K562 (cell line): ENCODE results near the gene LASP1NB.
A peak's percentile ranks its signal among the peaks of the same experiment; 100 is the strongest.

Experiments
- ATF3 ChIP-seq, 2 experiments: fragments of 450-650 bp in 1 of 2; sonication (generic) in 1 of 2; formaldehyde crosslinking in 1 of 2; IDR thresholded peaks in 1 of 2; conservative IDR thresholded peaks in 1 of 2; 2 replicates each; pipeline versions ENCODE4 v1.6.1 to v1.8.1; 2016 to 2023; ENCODE audit warnings: mild to moderate bottlenecking in 2 of 2, moderate library complexity in 2 of 2, inconsistent platforms in 1 of 2, missing genetic modification reagents in 1 of 2
- CBX8 ChIP-seq: fragments of 200-600 bp; sonication (generic); IDR thresholded peaks from 2 replicates; pipeline ENCODE4 v1.6.1; 2012; ENCODE audit warnings: borderline replicate concordance, mixed run types, low read depth, mild to moderate bottlenecking, moderate library complexity, mixed read lengths, low read length, control low read depth, inconsistent platforms; ENCODE audit not compliant: poor library complexity, severe bottlenecking; ENCODE audit errors: extremely low read depth
- CREB3 ChIP-seq: fragments of 450-650 bp; conservative IDR thresholded peaks from 2 replicates; pipeline ENCODE4 v1.6.1; 2016; ENCODE audit warnings: missing genetic modification characterization, low read depth, mild to moderate bottlenecking, missing compliant biosample characterization, moderate library complexity
- FOXP1 ChIP-seq: sonication (generic); formaldehyde crosslinking; IDR thresholded peaks from 2 replicates; pipeline ENCODE4 v1.8.0; 2022; ENCODE audit warnings: mild to moderate bottlenecking, missing genetic modification reagents
- HDAC6 ChIP-seq: IDR thresholded peaks from 2 replicates; pipeline ENCODE4 v1.6.1; 2012; ENCODE audit warnings: low read depth, mild to moderate bottlenecking, control low read depth, inconsistent platforms, low read length, moderate library complexity
- HOXB6 ChIP-seq: fragments of 250-450 bp; sonication (Bioruptor Pico); IDR thresholded peaks from 2 replicates; pipeline ENCODE4 v1.5.1; 2022; ENCODE audit warnings: mild to moderate bottlenecking, borderline replicate concordance
- MECOM ChIP-seq: fragments of 250-450 bp; sonication (Bioruptor Pico); IDR thresholded peaks from 2 replicates; pipeline ENCODE4 v1.8.0; 2022; ENCODE audit warnings: inconsistent platforms
- NFE2 ChIP-seq: IDR thresholded peaks from 2 replicates; pipeline ENCODE4 v1.6.1; 2014; ENCODE audit warnings: antibody characterized with exemption, low read depth
- NUFIP1 ChIP-seq: fragments of 450-650 bp; IDR thresholded peaks from 2 replicates; pipeline ENCODE4 v1.6.1; 2018; ENCODE audit not compliant: partially characterized antibody
- SRSF1 ChIP-seq: fragments of 200-400 bp; formaldehyde crosslinking; IDR thresholded peaks from 2 replicates; pipeline ENCODE4 v1.6.1; 2017; ENCODE audit warnings: mild to moderate bottlenecking, low read depth, low read length, moderate library complexity
- STAT6 ChIP-seq: sonication (generic); formaldehyde crosslinking; IDR thresholded peaks from 2 replicates; pipeline ENCODE4 v1.8.1; 2023; ENCODE audit warnings: mild to moderate bottlenecking, missing genetic modification reagents
- XRCC3 ChIP-seq: fragments of 450-650 bp; IDR thresholded peaks from 2 replicates; pipeline ENCODE4 v1.6.1; 2017; ENCODE audit warnings: mild to moderate bottlenecking, moderate library complexity
- ZBTB11 ChIP-seq, 3 experiments: fragments of 200-800 bp in 1 of 3; fragments of 250-450 bp in 1 of 3; fragments of 450-650 bp in 1 of 3; sonication (Bioruptor Pico) in 1 of 3; sonication (Bioruptor generic) in 1 of 3; formaldehyde crosslinking in 1 of 3; IDR thresholded peaks; 2 replicates each; pipeline versions ENCODE4 v1.6.1 to v1.8.0; 2016 to 2022; ENCODE audit warnings: mild to moderate bottlenecking in 2 of 3, missing genetic modification characterization in 2 of 3, missing compliant biosample characterization in 1 of 3, moderate library complexity in 1 of 3
- ZFP91 ChIP-seq: sonication (generic); formaldehyde crosslinking; IDR thresholded peaks from 2 replicates; pipeline ENCODE4 v1.8.0; 2022; ENCODE audit warnings: mild to moderate bottlenecking, missing genetic modification reagents
- ZNF212 ChIP-seq: fragments of 450-650 bp; formaldehyde crosslinking; IDR thresholded peaks from 2 replicates; pipeline ENCODE4 v1.4.0; 2020; ENCODE audit warnings: mild to moderate bottlenecking
- ZNF717 ChIP-seq: fragments of 250-450 bp; sonication (Bioruptor Pico); IDR thresholded peaks from 2 replicates; pipeline ENCODE4 v1.5.0; 2021
- ZNF778 ChIP-seq: fragments of 450-650 bp; formaldehyde crosslinking; IDR thresholded peaks from 2 replicates; pipeline ENCODE4 v1.4.0; 2020; ENCODE audit warnings: mild to moderate bottlenecking, moderate library complexity

Gene LASP1NB

GRCh38 chr17:38926293-38927070 lies 1.1 kb downstream of the LASP1NB start (continued):
- no peak for TF ChIP-seq NUFIP1
- TF ChIP-seq ZBTB11 (CRISPR knock-in tag; IDR thresholded peaks at IDR 0.05) = no peak
- no peak for TF ChIP-seq FOXP1 (CRISPR knock-in tag)
- no peak for TF ChIP-seq CREB3
- no peak for TF ChIP-seq XRCC3
- TF ChIP-seq HDAC6 = no peak
- peak; percentile 87 for TF ChIP-seq MECOM (CRISPR knock-in tag)
- TF ChIP-seq ZNF717 (CRISPR knock-in tag) = no peak
- TF ChIP-seq NFE2 = peak; percentile 3; the same call in 1 of the 2 replicates
- TF ChIP-seq HOXB6 (CRISPR knock-in tag) = no peak
- TF ChIP-seq CBX8 = no peak
- no peak for TF ChIP-seq ZNF212 (CRISPR knock-in tag)
- no peak for TF ChIP-seq ZNF778 (CRISPR knock-in tag)
- no peak for TF ChIP-seq SRSF1
- no peak for TF ChIP-seq ATF3 (IDR thresholded peaks at IDR 0.05)
- no peak for TF ChIP-seq ATF3 (CRISPR knock-in tag; conservative IDR thresholded peaks at IDR 0.05)
- no peak for TF ChIP-seq STAT6 (CRISPR knock-in tag)
- TF ChIP-seq ZFP91 = no peak
